K562 (cell line): ENCODE measurements around the gene KCNE1. TPM values are rescaled to one million over a fixed set of nuclear protein-coding genes. Genes with fewer than 3 reads are reported as not detected.

Experiments
- ATAC-seq: fragments of 200-7000 bp; cut with Tn5 transposase; 3 replicates; pipeline ENCODE4 v1.9.1; 2020; ENCODE audit warnings: moderate library complexity
- BruUV-seq: library from RNA; stranded (reverse); fragments of 400-500 nt; replicated peaks from 2 replicates; lab custom pipeline; 2021; lab: Mats Ljungman, UMichigan
- CTCF ChIA-PET: fragments of 300-600 bp; formaldehyde crosslinking; extraction: SDS; loops from one replicate; lab custom pipeline; 2021; ENCODE audit warnings: low intra/inter-chr PET ratio; lab: Yijun Ruan, JAX
- POLR2A ChIA-PET: fragments of 300-600, 350-650 bp; sonication (Branson Sonifier 250); formaldehyde crosslinking; extraction: SDS; loops from one replicate; lab custom pipeline; 2021; ENCODE audit warnings: antibody characterized with exemption, inconsistent platforms; lab: Yijun Ruan, JAX
- DNase-seq, 4 experiments: peaks; one replicate each; pipeline versions ENCODE4 v3.0.0 to v3.0.0-alpha.2; 2011 to 2018; ENCODE audit warnings: low spot score in 3 of 4, mixed read lengths in 3 of 4; ENCODE audit errors: extremely low read depth in 1 of 4
- FAIRE-seq: peaks from 2 replicates; lab custom pipeline; 2011; peaks lifted over from hg19 to GRCh38; lab: Jason Lieb, UNC
- H2AFZ ChIP-seq: 2 replicates; pipeline ENCODE4 v1.6.0; 2011; ENCODE audit warnings: low read depth, low read length, control low read depth, inconsistent platforms
- H3K27ac ChIP-seq: fragments of 200-600 bp; 3 replicates; pipeline ENCODE4 v1.8.0; 2011; ENCODE audit warnings: low read depth, mild to moderate bottlenecking, control low read depth, inconsistent platforms, low read length, moderate library complexity, mixed read lengths; ENCODE audit errors: extremely low read depth
- H3K27me3 ChIP-seq, 2 experiments: fragments of 300-600 bp in 1 of 2; 2 replicates in 1 of 2; 3 replicates in 1 of 2; pipeline versions ENCODE4 v1.6.0 to v1.8.0; 2011; ENCODE audit warnings: inconsistent platforms in 2 of 2, low read length in 2 of 2, mild to moderate bottlenecking in 1 of 2, mixed read lengths in 1 of 2, moderate library complexity in 1 of 2; ENCODE audit not compliant: control insufficient read depth in 2 of 2, insufficient read depth in 2 of 2
- H3K36me3 ChIP-seq: fragments of 300-600 bp; 3 replicates; pipeline ENCODE4 v1.8.0; 2011; ENCODE audit warnings: mild to moderate bottlenecking, low read length, inconsistent platforms; ENCODE audit not compliant: control insufficient read depth, insufficient read depth
- H3K4me1 ChIP-seq, 2 experiments: fragments of 200-600 bp in 1 of 2; replicated peaks in 1 of 2; 2 replicates in 1 of 2; 3 replicates in 1 of 2; pipeline versions ENCODE4 v1.5.1 to v1.8.0; 2011; ENCODE audit warnings: inconsistent platforms in 2 of 2, low read length in 2 of 2, mild to moderate bottlenecking in 1 of 2, mixed read lengths in 1 of 2, moderate library complexity in 1 of 2; ENCODE audit not compliant: control insufficient read depth in 2 of 2, insufficient read depth in 2 of 2
- H3K4me2 ChIP-seq: 2 replicates; pipeline ENCODE4 v1.6.1; 2011; ENCODE audit warnings: low read length, control low read depth, inconsistent platforms, mixed read lengths; ENCODE audit not compliant: insufficient read depth
- H3K4me3 ChIP-seq: fragments of 200-600 bp; sonication (generic), shearing (Covaris generic); 2 replicates; pipeline ENCODE4 v1.5.1; 2016; ENCODE audit warnings: control low read depth, inconsistent platforms
- H3K79me2 ChIP-seq: fragments of 200-600 bp; 3 replicates; pipeline ENCODE4 v1.8.0; 2011; ENCODE audit warnings: low read length, inconsistent platforms; ENCODE audit not compliant: control insufficient read depth, insufficient read depth
- H3K9ac ChIP-seq, 2 experiments: 2 replicates each; pipeline versions ENCODE4 v1.6.0 to v1.6.1; 2011; ENCODE audit warnings: low read depth in 2 of 2, low read length in 2 of 2, control low read depth in 1 of 2, inconsistent platforms in 1 of 2, mild to moderate bottlenecking in 1 of 2, mixed read lengths in 1 of 2; ENCODE audit not compliant: insufficient read depth in 1 of 2
- H3K9me1 ChIP-seq: one replicate; pipeline ENCODE4 v1.6.0; 2011; ENCODE audit warnings: inconsistent platforms, mild to moderate bottlenecking, low read length, moderate library complexity; ENCODE audit not compliant: control insufficient read depth, insufficient read depth
- H3K9me3 ChIP-seq: replicated peaks from 2 replicates; pipeline ENCODE4 v1.5.1; 2011; ENCODE audit warnings: low read depth, low read length, inconsistent platforms; ENCODE audit not compliant: control insufficient read depth, insufficient read depth
- H4K20me1 ChIP-seq: replicated peaks from 2 replicates; pipeline ENCODE4 v1.6.1; 2011; ENCODE audit warnings: low read length, inconsistent platforms, mixed read lengths; ENCODE audit not compliant: control insufficient read depth, insufficient read depth
- C11orf30 ChIP-seq: fragments of 450-650 bp; IDR thresholded peaks from 2 replicates; pipeline ENCODE4 v1.6.1; 2016; ENCODE audit warnings: low read depth, mild to moderate bottlenecking
- CBX8 ChIP-seq: fragments of 200-600 bp; sonication (generic); IDR thresholded peaks from 2 replicates; pipeline ENCODE4 v1.6.1; 2012; ENCODE audit warnings: borderline replicate concordance, mixed run types, low read depth, mild to moderate bottlenecking, moderate library complexity, mixed read lengths, low read length, control low read depth, inconsistent platforms; ENCODE audit not compliant: poor library complexity, severe bottlenecking; ENCODE audit errors: extremely low read depth
- CREM ChIP-seq: IDR thresholded peaks from 2 replicates; pipeline ENCODE4 v1.6.1; 2014; ENCODE audit warnings: antibody characterized with exemption, low read depth
- DNMT1 ChIP-seq: fragments of 450-650 bp; IDR thresholded peaks from 2 replicates; pipeline ENCODE4 v1.6.1; 2016; ENCODE audit warnings: antibody characterized with exemption, mild to moderate bottlenecking
- GABPB1 ChIP-seq: sonication (generic); formaldehyde crosslinking; IDR thresholded peaks from 2 replicates; pipeline ENCODE4 v1.8.0; 2022; ENCODE audit warnings: mild to moderate bottlenecking, missing genetic modification reagents
- HMGN3 ChIP-seq: IDR thresholded peaks from 2 replicates; pipeline ENCODE4 v1.6.1; 2011; ENCODE audit warnings: borderline replicate concordance, low read depth, mild to moderate bottlenecking, mixed read lengths, low read length; ENCODE audit not compliant: insufficient read length; ENCODE audit errors: extremely low read depth
- MYNN ChIP-seq, 2 experiments: sonication (generic); formaldehyde crosslinking in 1 of 2; IDR thresholded peaks; 2 replicates each; pipeline versions ENCODE4 v1.5.0 to v1.6.1; 2016 to 2020; ENCODE audit warnings: antibody characterized with exemption in 1 of 2, missing genetic modification reagents in 1 of 2
- NR1H2 ChIP-seq: sonication (generic); formaldehyde crosslinking; IDR thresholded peaks from 2 replicates; pipeline ENCODE4 v1.4.0; 2020; ENCODE audit warnings: mild to moderate bottlenecking, missing genetic modification reagents
- NR3C1 ChIP-seq: sonication (generic); formaldehyde crosslinking; IDR thresholded peaks from 2 replicates; pipeline ENCODE4 v1.8.1; 2022; ENCODE audit warnings: missing genetic modification reagents
- PTRF ChIP-seq: fragments of 450-650 bp; IDR thresholded peaks from 2 replicates; pipeline ENCODE4 v1.6.1; 2016; ENCODE audit warnings: mild to moderate bottlenecking, missing genetic modification characterization, missing compliant biosample characterization
- SAFB ChIP-seq: fragments of 200-400 bp; formaldehyde crosslinking; IDR thresholded peaks from 2 replicates; pipeline ENCODE4 v1.6.1; 2017; ENCODE audit warnings: low read depth, low read length, borderline replicate concordance
- SMARCB1 ChIP-seq: IDR thresholded peaks from 2 replicates; pipeline ENCODE4 v1.6.1; 2011; ENCODE audit warnings: improper control_type of control experiment, low read depth; ENCODE audit not compliant: insufficient read length
- SP2 ChIP-seq: IDR thresholded peaks from 2 replicates; pipeline ENCODE4 v1.6.1; 2011; ENCODE audit warnings: mild to moderate bottlenecking, low read depth, low read length, moderate library complexity; ENCODE audit not compliant: poor library complexity, severe bottlenecking; ENCODE audit errors: extremely low read depth
- TAF9B ChIP-seq: fragments of 450-650 bp; IDR thresholded peaks from 2 replicates; pipeline ENCODE4 v1.6.1; 2018; ENCODE audit warnings: mild to moderate bottlenecking; ENCODE audit not compliant: partially characterized antibody
- TCFL5 ChIP-seq: fragments of 250-450 bp; sonication (Bioruptor Pico); conservative IDR thresholded peaks from 2 replicates; pipeline ENCODE4 v1.6.1; 2021; ENCODE audit warnings: mild to moderate bottlenecking, moderate library complexity, matching md5 sums
- ZNF586 ChIP-seq: fragments of 450-650 bp; formaldehyde crosslinking; conservative IDR thresholded peaks from 2 replicates; pipeline ENCODE4 v1.4.0; 2020; ENCODE audit warnings: mild to moderate bottlenecking, moderate library complexity
- WGBS: fragments of 100-300 bp; shearing (Covaris generic); methylation state at CpG from one replicate; pipeline ENCODE4 v1.1.6; 2016; ENCODE audit warnings: low coverage, mixed read lengths; ENCODE audit not compliant: insufficient coverage; ENCODE audit errors: missing lambda C conversion rate; 5-methylcytosine and 5-hydroxymethylcytosine counted together
- in situ Hi-C: fragments of 300-500 bp; cut with MboI; formaldehyde crosslinking; loops from 4 replicates; pipeline ENCODE4 v1.15.0; 2018; ENCODE audit warnings: inconsistent platforms, mixed read lengths
- intact Hi-C: fragments of 100-400 bp; cut with micrococcal nuclease; formaldehyde crosslinking; loops from 2 replicates; pipeline ENCODE4 v1.14.2; 2022
- polyA plus RNA-seq, 8 experiments: library from polyadenylated mRNA; depleted of rRNA in 4 of 8; stranded (reverse) in 5 of 8; unstranded in 3 of 8; fragments of >200 nt; fragmentation: Nextera tagmentation in 2 of 8; fragmentation: Illumina TruSeq in 1 of 8; extraction: Ambion mirVana in 2 of 8; extraction: Trizol in 1 of 8; gene quantifications; 2 replicates each; pipeline versions ENCODE4 v1.2.1 to v1.2.3, GENCODE V29; 2011 to 2014; ENCODE audit warnings: inconsistent platforms in 1 of 8, missing spikeins in 1 of 8
- total RNA-seq, 7 experiments: library from RNA; depleted of rRNA in 6 of 7; stranded (reverse); fragments of >200 nt in 6 of 7; fragmentation: Illumina TruSeq in 2 of 7; extraction: Trizol in 2 of 7; gene quantifications; 2 replicates each; pipeline versions ENCODE4 v1.2.1 to v1.2.3, GENCODE V29; 2011 to 2021; ENCODE audit warnings: low replicate concordance in 1 of 7
- TF ChIP-seq, protein P1 (sequence below): sonication (generic); formaldehyde crosslinking; IDR thresholded peaks from 2 replicates; pipeline ENCODE4 v1.8.1; 2023; ENCODE audit warnings: mild to moderate bottlenecking, missing genetic modification reagents
- TF ChIP-seq, protein P2 (sequence below): fragments of 250-450 bp; sonication (Bioruptor Pico); IDR thresholded peaks from 2 replicates; pipeline ENCODE4 v1.5.0; 2021

Gene KCNE1
- total and polyA plus RNA-seq, 9 of the 15 experiments (the other 6 are each of a cell fraction or from before 2014, with no cell fraction given): 0.05 to 0.22 (median 0.11) TPM; not detected in 3

DNA sequence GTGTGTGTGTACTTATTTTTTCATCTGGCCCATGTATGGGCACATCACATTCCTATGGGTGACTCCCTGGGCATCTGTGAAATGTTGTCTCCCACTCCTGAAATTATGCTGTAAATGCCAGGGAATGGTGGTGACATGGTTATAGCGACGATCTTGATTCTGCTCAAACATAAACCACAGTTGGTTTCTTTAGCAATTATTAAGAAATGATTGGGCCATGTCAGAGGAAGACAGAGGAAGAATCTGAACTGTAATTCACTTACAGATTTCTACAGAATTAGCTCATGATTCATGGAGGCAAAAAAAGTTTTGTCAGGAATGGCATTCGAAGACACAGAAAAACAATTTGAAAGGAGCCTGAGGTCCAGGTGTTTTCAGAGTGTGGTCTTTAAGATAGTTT is 25.8 kb upstream of the KCNE1 start:
- no peak overlapping the region for H3K4me2 ChIP-seq
- H3K9me1 ChIP-seq: no peaks in the 10 kb centered on the region
- no peaks in the 10 kb centered on the region for H3K79me2 ChIP-seq
- DNase-seq (no peak), FAIRE-seq (no peak), ATAC-seq (no peak)
- CTCF ChIA-PET: no interaction called here
- H3K9me3 ChIP-seq: no peaks in the 10 kb centered on the region
- H2AFZ ChIP-seq: no peak overlapping the region
- no peak overlapping the region for H3K4me3 ChIP-seq
- BruUV-seq: no TSS peak
- no peaks in the 10 kb centered on the region for H4K20me1 ChIP-seq
- 30% methylated on average over 3 of the region's 3 CpGs for WGBS
- H3K4me1 ChIP-seq: no peaks in the 10 kb centered on the region; a peak in 1 of 5 replicates
- POLR2A ChIA-PET: interaction anchor here (0.5 to 1.9 kb wide), 3 partner anchors 14 to 863 kb away, joined by 4 read pairs; no protein-coding TSS in a partner anchor
- intact Hi-C loops: no loop called here
- peaks cover 0 to 12% of the 10 kb centered on the region in 2 experiments; a peak in 2 of 5 replicates for H3K27me3 ChIP-seq
- in situ Hi-C loops: no loop called here
- no peak overlapping the region for H3K27ac ChIP-seq
- H3K9ac ChIP-seq: no peak overlapping the region
- H3K36me3 ChIP-seq: no peaks in the 10 kb centered on the region
- TF ChIP-seq MYNN (IDR thresholded peaks at IDR 0.05) (no peak), MYNN (CRISPR knock-in tag; IDR thresholded peaks at IDR 0.05) (no peak), ZNF586 (CRISPR knock-in tag) (no peak), HMGN3 (no peak), GABPB1 (CRISPR knock-in tag) (no peak), DNMT1 (no peak), SP2 (no peak), SMARCB1 (no peak), CBX8 (no peak), TAF9B (no peak), NR1H2 (CRISPR knock-in tag) (no peak), PTRF (tag) (no peak), NR3C1 (no peak), CREM (no peak), TCFL5 (no peak), SAFB (no peak), C11orf30 (no peak)
- TF ChIP-seq, protein P1, sequence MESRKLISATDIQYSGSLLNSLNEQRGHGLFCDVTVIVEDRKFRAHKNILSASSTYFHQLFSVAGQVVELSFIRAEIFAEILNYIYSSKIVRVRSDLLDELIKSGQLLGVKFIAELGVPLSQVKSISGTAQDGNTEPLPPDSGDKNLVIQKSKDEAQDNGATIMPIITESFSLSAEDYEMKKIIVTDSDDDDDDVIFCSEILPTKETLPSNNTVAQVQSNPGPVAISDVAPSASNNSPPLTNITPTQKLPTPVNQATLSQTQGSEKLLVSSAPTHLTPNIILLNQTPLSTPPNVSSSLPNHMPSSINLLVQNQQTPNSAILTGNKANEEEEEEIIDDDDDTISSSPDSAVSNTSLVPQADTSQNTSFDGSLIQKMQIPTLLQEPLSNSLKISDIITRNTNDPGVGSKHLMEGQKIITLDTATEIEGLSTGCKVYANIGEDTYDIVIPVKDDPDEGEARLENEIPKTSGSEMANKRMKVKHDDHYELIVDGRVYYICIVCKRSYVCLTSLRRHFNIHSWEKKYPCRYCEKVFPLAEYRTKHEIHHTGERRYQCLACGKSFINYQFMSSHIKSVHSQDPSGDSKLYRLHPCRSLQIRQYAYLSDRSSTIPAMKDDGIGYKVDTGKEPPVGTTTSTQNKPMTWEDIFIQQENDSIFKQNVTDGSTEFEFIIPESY (CRISPR knock-in tag): no peak
- TF ChIP-seq, protein P2, sequence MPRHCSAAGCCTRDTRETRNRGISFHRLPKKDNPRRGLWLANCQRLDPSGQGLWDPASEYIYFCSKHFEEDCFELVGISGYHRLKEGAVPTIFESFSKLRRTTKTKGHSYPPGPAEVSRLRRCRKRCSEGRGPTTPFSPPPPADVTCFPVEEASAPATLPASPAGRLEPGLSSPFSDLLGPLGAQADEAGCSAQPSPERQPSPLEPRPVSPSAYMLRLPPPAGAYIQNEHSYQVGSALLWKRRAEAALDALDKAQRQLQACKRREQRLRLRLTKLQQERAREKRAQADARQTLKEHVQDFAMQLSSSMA (CRISPR knock-in tag): no peak
